GM23248 (cell line): Measurements from ENCODE around the gene LRP3. TPM values are rescaled to one million over a fixed set of nuclear protein-coding genes. Genes with fewer than 3 reads are reported as not detected.

Experiments
- DNase-seq: peaks from one replicate; pipeline ENCODE4 v3.0.0-alpha.2; 2015
- H2AFZ ChIP-seq: fragments of 200-600 bp; sonication (generic); 2 replicates; pipeline ENCODE4 v1.6.1; 2016; ENCODE audit warnings: antibody characterized with exemption
- H3F3A ChIP-seq: fragments of 200-600 bp; sonication (generic); 2 replicates; pipeline ENCODE4 v1.6.1; 2016; ENCODE audit warnings: mild to moderate bottlenecking, antibody characterized with exemption, mixed run types; ENCODE audit not compliant: insufficient read depth
- H3K27ac ChIP-seq: fragments of 200-600 bp; sonication (generic); 2 replicates; pipeline ENCODE4 v1.5.1; 2016; ENCODE audit warnings: mild to moderate bottlenecking
- H3K27me3 ChIP-seq: fragments of 200-600 bp; sonication (generic); replicated peaks from 2 replicates; pipeline ENCODE4 v1.6.1; 2016; ENCODE audit warnings: mild to moderate bottlenecking; ENCODE audit not compliant: insufficient read depth
- H3K36me3 ChIP-seq: fragments of 200-600 bp; sonication (generic); 2 replicates; pipeline ENCODE4 v1.6.1; 2016; ENCODE audit warnings: low read depth, mild to moderate bottlenecking
- H3K4me1 ChIP-seq: fragments of 200-600 bp; sonication (generic); 2 replicates; pipeline ENCODE4 v1.6.1; 2016; ENCODE audit warnings: mild to moderate bottlenecking; ENCODE audit not compliant: insufficient read depth
- H3K4me2 ChIP-seq: fragments of 200-600 bp; sonication (generic); one replicate; pipeline ENCODE4 v1.6.1; 2016; ENCODE audit warnings: mild to moderate bottlenecking; ENCODE audit not compliant: unreplicated experiment
- H3K4me3 ChIP-seq: fragments of 200-600 bp; sonication (generic); 2 replicates; pipeline ENCODE4 v1.5.1; 2016; ENCODE audit warnings: mild to moderate bottlenecking
- H3K79me2 ChIP-seq: fragments of 200-600 bp; sonication (generic); 2 replicates; pipeline ENCODE4 v1.6.1; 2016; ENCODE audit warnings: mild to moderate bottlenecking; ENCODE audit not compliant: insufficient read depth
- H3K9ac ChIP-seq: fragments of 200-600 bp; sonication (generic); 2 replicates; pipeline ENCODE4 v1.6.1; 2016; ENCODE audit warnings: mild to moderate bottlenecking
- H3K9me2 ChIP-seq: fragments of 200-600 bp; sonication (generic); 2 replicates; pipeline ENCODE4 v1.6.1; 2016; ENCODE audit warnings: mixed run types, mild to moderate bottlenecking, moderate library complexity; ENCODE audit not compliant: insufficient read depth
- H3K9me3 ChIP-seq: fragments of 200-600 bp; sonication (generic); one replicate; pipeline ENCODE4 v1.6.1; 2017; ENCODE audit warnings: low read depth
- H4K20me1 ChIP-seq: fragments of 200-600 bp; sonication (generic); 2 replicates; pipeline ENCODE4 v1.6.0; 2016; ENCODE audit not compliant: insufficient read depth
- EZH2 ChIP-seq: fragments of 200-600 bp; sonication (generic); IDR thresholded peaks from 2 replicates; pipeline ENCODE4 v1.6.1; 2018; ENCODE audit warnings: antibody characterized with exemption, mild to moderate bottlenecking; ENCODE audit not compliant: insufficient read depth, poor library complexity, severe bottlenecking
- EZH2phosphoT487 ChIP-seq: fragments of 200-600 bp; sonication (generic); IDR thresholded peaks from 2 replicates; pipeline ENCODE4 v1.6.1; 2018; ENCODE audit warnings: antibody characterized with exemption, moderate library complexity, mild to moderate bottlenecking, low read depth; ENCODE audit not compliant: insufficient read depth
- WGBS, 2 experiments: methylation state at CpG; one replicate each; pipeline ENCODE4 v1.1.6; 2015 to 2017; ENCODE audit warnings: low lambda C conversion rate in 2 of 2, low coverage in 1 of 2; ENCODE audit errors: missing lambda C conversion rate in 2 of 2; 5-methylcytosine and 5-hydroxymethylcytosine counted together
- in situ Hi-C: fragments of 300-500 bp; cut with MboI; formaldehyde crosslinking; loops from 2 replicates; pipeline ENCODE4 v1.15.0; 2020
- polyA plus RNA-seq: library from polyadenylated mRNA; unstranded; fragments of >200 nt; fragmentation: Nextera tagmentation; extraction: Ambion mirVana; gene quantifications from 2 replicates; pipeline ENCODE4 v1.2.1, GENCODE V29; 2016
- total RNA-seq: library from RNA; depleted of rRNA; stranded (reverse); fragments of >200 nt; shearing (Covaris generic); gene quantifications from 2 replicates; pipeline ENCODE4 v1.2.3, GENCODE V29; 2014

The LRP3 gene
- total and polyA plus RNA-seq, 2 experiments from 2014 or later: 2.9 to 58.3 TPM

DNA sequence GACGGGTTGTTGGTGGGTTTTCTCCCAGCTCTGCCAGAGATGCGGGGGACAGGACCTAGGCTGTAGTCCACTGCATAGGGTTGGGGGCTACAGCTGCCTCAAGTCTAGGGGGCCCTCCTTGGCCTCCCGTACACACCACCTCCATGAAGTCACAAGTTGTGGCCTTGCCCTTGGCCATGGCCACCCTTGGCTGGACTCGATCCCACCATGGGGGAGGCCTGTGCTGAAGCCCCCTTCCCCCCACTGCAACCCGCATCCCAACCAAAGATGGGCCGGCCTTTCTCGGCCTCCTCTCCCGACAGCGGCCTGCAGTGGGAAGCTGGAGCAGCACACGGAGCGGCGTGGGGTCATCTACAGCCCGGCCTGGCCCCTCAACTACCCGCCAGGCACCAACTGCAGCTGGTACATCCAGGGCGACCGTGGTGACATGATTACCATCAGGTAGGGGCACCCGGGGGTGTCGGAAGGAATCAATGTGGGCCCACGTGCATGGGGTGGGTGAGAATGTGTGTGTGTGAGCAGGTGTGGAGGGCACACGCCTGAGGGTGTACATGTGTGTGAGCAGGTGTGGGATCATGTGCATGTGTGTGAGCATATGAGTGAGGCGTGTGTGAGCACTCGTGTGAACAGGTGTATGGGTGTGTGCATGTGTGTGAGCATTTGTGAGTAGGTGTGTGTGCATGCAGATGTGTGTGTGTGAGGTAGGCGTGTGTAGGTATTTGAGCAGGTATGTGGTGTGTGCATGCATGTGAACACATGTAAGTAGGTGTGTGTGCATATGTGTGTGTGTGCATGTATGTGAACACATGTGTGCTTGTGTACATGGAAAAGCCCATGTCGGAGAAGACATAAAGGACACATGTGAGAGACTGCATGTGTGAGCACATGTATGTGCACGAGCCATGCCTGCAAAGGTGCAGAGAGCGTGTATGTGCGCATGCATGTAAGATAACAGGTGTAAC lies 8.7 kb downstream of the LRP3 start:
- no peak overlapping the region for H3K4me2 ChIP-seq
- H3K4me3 ChIP-seq: no peak overlapping the region
- no peaks in the 10 kb centered on the region for H4K20me1 ChIP-seq
- H2AFZ ChIP-seq: no peak overlapping the region
- in situ Hi-C loops: no loop called here
- no peak for DNase-seq
- WGBS, 2 experiments: 88% methylated on average over 25 to 27 of the region's 27 CpGs
- H3K9me2 ChIP-seq: no peaks in the 10 kb centered on the region
- H3K27ac ChIP-seq: no peak overlapping the region
- TF ChIP-seq EZH2 (no peak), EZH2phosphoT487 (no peak)
- no peaks in the 10 kb centered on the region for H3K79me2 ChIP-seq
- no peak overlapping the region for H3K9ac ChIP-seq
- H3K9me3 ChIP-seq: no peaks in the 10 kb centered on the region
- H3K36me3 ChIP-seq: no peaks in the 10 kb centered on the region
- H3F3A ChIP-seq: no peaks in the 10 kb centered on the region
- no peaks in the 10 kb centered on the region for H3K4me1 ChIP-seq
- no peaks in the 10 kb centered on the region for H3K27me3 ChIP-seq

DNA sequence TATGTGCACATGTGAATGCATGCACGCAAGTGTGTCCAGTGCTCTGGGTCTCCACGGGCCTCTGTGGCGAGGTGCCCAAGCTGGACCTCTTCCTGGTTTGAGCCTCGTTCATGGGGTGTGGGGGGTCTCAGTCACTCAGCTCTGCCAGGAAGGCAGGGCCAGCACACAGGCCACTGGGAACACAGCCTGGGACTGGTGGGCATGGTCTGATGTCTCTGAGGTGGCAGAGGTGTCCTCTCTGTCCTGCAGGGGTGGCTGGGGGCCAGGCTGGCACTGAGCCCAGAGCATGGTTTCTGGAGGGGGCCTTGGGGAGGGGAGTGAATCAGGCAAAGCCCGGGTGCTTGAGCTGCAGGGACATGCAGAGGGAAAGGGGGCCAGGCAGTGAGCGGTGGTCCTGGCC lies 9.4 kb downstream of the LRP3 start:
- in situ Hi-C loops: no loop called here
- no peak overlapping the region for H3K9ac ChIP-seq
- H3K9me2 ChIP-seq: no peaks in the 10 kb centered on the region
- H4K20me1 ChIP-seq: no peaks in the 10 kb centered on the region
- no peak for DNase-seq
- H3K36me3 ChIP-seq: no peaks in the 10 kb centered on the region
- no peak overlapping the region for H3K4me3 ChIP-seq
- no peak for TF ChIP-seq EZH2phosphoT487
- TF ChIP-seq EZH2: no peak
- WGBS, 2 experiments: 83 to 84% methylated on average over 5 of the region's 6 CpGs
- H3K79me2 ChIP-seq: no peaks in the 10 kb centered on the region
- no peak overlapping the region for H2AFZ ChIP-seq
- no peaks in the 10 kb centered on the region for H3F3A ChIP-seq
- no peak overlapping the region for H3K4me2 ChIP-seq
- no peaks in the 10 kb centered on the region for H3K9me3 ChIP-seq
- no peaks in the 10 kb centered on the region for H3K27me3 ChIP-seq
- H3K4me1 ChIP-seq: no peaks in the 10 kb centered on the region
- no peak overlapping the region for H3K27ac ChIP-seq

DNA sequence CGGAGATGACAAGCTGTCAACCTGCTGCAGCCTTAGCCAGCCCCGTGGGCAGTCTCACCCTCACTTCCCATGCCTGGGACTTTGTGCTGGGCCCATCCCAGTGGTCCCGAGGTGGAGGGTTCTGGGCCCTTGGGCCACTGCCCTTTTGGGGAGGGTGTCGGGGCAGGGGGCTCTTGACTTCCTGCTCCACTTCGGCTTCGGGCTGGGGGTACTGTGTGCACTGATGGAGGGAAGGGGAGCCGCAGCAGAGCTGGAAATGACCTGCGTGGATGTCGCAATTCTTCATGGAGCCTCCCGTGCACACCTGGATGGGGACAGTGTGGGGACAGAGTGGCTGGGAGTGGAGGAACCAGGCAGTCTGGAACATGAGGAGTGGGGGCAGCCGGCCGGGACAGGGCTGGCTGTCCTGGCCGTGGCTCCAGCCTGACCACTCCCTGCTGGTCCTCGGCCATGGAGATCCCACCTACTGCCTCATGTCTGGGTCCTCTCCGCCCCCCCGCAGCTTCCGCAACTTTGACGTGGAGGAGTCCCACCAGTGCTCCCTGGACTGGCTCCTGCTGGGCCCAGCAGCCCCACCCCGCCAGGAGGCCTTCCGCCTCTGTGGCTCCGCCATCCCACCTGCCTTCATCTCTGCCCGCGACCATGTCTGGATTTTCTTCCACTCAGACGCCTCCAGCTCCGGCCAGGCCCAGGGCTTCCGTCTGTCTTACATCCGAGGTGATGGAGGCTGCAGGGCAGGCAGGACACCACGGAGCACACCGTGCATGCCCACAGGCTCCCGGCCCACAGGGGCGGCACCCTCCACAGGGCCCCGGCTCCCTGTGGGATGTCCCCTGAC lies 10.2 kb downstream of the LRP3 start:
- no peaks in the 10 kb centered on the region for H3K4me1 ChIP-seq
- H3K79me2 ChIP-seq: no peaks in the 10 kb centered on the region
- no peak overlapping the region for H3K4me2 ChIP-seq
- H3K4me3 ChIP-seq: no peak overlapping the region
- H2AFZ ChIP-seq: no peak overlapping the region
- H3K27ac ChIP-seq: no peak overlapping the region
- DNase-seq: no peak
- 89 to 92% methylated on average over 29 to 32 of the region's 32 CpGs for WGBS, 2 experiments
- H3K36me3 ChIP-seq: no peaks in the 10 kb centered on the region
- H4K20me1 ChIP-seq: no peaks in the 10 kb centered on the region
- H3F3A ChIP-seq: no peaks in the 10 kb centered on the region
- no peaks in the 10 kb centered on the region for H3K27me3 ChIP-seq
- no peaks in the 10 kb centered on the region for H3K9me3 ChIP-seq
- H3K9ac ChIP-seq: no peak overlapping the region
- in situ Hi-C loops: no loop called here
- H3K9me2 ChIP-seq: no peaks in the 10 kb centered on the region
- TF ChIP-seq EZH2: no peak
- TF ChIP-seq EZH2phosphoT487: no peak

DNA sequence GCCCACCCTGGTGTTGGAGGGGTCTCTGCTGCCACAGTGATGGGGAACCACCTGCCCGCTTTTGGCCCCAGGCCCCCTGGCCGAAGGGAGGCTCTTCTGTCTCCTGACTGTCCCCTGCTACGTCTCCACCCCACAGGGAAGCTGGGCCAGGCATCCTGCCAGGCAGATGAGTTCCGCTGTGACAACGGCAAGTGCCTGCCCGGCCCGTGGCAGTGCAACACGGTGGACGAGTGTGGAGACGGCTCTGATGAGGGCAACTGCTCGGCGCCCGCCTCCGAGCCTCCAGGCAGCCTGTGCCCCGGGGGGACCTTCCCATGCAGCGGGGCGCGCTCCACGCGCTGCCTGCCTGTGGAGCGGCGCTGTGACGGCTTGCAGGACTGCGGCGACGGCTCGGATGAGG lies 11.0 kb downstream of the LRP3 start:
- in situ Hi-C loops: no loop called here
- H3K36me3 ChIP-seq: no peaks in the 10 kb centered on the region
- no peaks in the 10 kb centered on the region for H3K4me1 ChIP-seq
- H3K4me2 ChIP-seq: no peak overlapping the region
- no peaks in the 10 kb centered on the region for H3K79me2 ChIP-seq
- H3K27me3 ChIP-seq: no peaks in the 10 kb centered on the region
- H4K20me1 ChIP-seq: no peaks in the 10 kb centered on the region
- TF ChIP-seq EZH2phosphoT487 (no peak), EZH2 (no peak)
- no peak overlapping the region for H3K27ac ChIP-seq
- H2AFZ ChIP-seq: no peak overlapping the region
- DNase-seq: no peak
- no peaks in the 10 kb centered on the region for H3K9me3 ChIP-seq
- WGBS, 2 experiments: 94 to 96% methylated on average over 21 to 27 of the region's 27 CpGs
- no peak overlapping the region for H3K9ac ChIP-seq
- no peaks in the 10 kb centered on the region for H3F3A ChIP-seq
- H3K9me2 ChIP-seq: no peaks in the 10 kb centered on the region
- H3K4me3 ChIP-seq: no peak overlapping the region
